HG02885 (cell line): ENCODE data around the gene SCIN.
"Not testable (repeated sequence)": the region's sequence is repeated elsewhere in the genome, so short reads cannot be mapped to it uniquely, and the experiment has no call there.

Source experiments
- ATAC-seq: cut with Tn5 transposase; IDR thresholded peaks from one replicate; pipeline ENCODE4 v1.9.1; 2021; ENCODE audit warnings: mild to moderate bottlenecking; ENCODE audit not compliant: unreplicated experiment, poor library complexity

The SCIN gene

DNA sequence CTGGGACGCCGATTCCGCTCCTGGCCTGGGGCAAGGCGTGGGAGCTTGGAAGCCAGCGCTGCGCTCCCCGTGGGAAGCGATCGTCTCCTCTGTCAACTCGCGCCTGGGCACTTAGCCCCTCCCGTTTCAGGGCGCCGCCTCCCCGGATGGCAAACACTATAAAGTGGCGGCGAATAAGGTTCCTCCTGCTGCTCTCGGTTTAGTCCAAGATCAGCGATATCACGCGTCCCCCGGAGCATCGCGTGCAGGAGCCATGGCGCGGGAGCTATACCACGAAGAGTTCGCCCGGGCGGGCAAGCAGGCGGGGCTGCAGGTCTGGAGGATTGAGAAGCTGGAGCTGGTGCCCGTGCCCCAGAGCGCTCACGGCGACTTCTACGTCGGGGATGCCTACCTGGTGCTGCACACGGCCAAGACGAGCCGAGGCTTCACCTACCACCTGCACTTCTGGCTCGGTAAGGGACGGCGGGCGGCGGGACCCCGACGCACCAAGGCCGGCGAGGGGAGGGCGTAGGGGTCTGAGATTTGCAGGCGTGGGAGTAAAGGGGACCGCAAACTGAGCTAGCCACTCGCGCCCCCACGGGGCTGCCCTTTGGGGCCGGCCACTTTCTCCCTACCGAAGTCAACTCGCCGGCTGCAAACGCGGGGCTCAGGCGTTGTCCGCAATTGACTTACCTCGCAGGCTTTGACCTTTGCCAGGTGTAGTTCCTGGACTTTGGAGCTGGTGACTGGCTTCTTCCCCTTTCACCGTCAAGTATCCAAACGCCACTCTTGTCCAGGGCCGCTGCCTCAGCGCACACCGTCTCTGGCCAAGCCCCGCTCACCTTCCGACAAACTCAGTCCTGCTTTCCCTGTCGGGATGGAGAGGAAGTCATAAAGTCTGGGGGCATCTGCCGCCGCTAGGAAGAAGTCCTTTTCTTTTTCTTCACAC lies at the start of gene SCIN:
TSS of gene SCIN (plus strand) at position 187 of the 928 bp plus-strand sequence. CDS start at position 254, 67 bp downstream.
- peak; percentile 31 for ATAC-seq

DNA sequence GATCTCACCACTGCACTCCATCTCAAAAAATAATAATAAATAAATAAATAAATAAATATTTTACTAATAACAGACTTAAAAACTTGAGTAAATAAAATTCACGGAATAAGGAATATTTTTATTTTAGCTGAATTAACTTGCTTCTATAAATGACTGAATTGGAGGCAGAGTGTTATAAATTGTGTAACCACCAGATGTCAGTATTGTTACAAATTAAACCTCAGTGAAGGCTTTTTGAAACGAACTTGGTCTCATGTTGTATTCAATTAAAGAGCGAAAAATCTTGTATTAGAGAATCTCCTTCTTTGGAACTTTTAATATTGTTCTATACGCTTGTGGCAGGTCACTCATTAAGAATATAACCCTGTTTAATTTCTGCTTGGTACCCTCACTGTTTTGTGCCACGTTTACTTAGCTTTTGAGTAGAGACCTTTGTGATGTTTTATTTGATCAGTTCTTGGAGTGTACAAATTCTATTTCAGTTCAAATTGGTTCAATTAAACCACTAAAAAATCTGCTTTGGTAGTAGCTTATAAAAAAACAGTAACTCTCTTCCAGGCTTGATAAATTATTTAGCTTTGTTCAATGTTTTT lies 45.6 kb upstream of the SCIN start:
- ATAC-seq = peak; percentile 76

DNA sequence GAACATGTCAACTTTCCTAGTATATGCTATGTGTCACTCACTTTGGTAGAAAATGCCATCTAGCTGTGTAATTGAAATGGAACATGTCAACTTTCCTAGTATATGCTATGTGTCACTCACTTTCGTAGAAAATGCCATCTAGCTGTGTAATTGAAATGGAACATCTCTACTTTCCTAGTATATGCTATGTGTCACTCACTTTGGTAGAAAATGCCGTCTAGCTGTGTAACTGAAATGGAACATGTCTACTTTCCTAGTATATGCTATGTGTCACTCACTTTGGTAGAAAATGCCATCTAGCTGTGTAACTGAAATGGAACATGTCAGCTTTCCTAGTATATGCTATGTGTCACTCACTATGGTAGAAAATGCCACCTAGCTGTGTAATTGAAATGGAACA lies 43.8 kb upstream of the SCIN start:
- not testable (repeated sequence) for ATAC-seq

DNA sequence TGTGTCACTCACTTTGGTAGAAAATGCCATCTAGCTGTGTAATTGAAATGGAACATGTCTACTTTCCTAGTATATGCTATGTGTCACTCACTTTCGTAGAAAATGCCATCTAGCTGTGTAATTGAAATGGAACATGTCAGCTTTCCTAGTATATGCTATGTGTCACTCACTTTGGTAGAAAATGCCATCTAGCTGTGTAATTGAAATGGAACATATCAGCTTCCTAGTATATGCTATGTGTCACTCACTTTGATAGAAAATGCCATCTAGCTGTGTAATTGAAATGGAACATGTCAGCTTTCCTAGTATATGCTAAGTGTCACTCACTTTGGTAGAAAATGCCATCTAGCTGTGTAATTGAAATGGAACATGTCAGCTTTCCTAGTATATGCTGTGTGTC lies 42.9 kb upstream of the SCIN start:
- not testable (repeated sequence) for ATAC-seq

DNA sequence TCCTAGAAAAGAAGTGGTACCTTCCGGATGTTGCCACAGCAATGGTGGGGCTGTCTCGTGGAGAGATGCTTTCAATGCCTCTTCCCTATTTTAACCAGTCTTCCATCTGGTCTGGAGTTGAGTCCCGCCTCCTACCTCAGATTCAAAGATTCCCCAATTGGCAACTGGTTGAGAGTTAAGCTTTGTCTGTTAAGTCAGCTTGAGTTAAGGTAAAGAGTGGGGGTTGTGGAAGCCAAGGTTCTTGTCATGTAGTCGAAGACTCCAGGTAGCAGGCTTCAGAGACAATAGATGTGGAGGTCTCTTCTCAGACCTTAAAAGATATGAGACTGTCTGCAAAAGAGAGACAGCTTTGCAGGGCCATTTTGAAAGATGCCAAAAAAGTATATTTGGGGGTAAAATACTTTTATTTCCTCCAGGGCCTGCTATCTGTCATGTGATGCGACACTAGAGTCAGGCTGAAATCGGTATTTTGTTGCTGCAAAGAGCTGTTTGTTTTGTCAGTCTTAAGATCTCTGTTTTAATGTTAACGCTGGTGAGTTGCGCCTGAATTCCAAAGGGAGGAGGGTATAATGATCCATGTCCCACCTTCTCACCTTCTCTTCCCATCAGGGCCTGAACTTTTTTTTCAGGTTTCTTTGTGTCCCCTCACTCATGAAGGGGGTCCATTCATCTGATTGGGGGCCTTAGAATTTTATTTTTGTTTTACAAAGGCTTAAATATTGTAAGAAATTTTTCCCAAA lies 40.4 kb upstream of the SCIN start:
- ATAC-seq = no peak

DNA sequence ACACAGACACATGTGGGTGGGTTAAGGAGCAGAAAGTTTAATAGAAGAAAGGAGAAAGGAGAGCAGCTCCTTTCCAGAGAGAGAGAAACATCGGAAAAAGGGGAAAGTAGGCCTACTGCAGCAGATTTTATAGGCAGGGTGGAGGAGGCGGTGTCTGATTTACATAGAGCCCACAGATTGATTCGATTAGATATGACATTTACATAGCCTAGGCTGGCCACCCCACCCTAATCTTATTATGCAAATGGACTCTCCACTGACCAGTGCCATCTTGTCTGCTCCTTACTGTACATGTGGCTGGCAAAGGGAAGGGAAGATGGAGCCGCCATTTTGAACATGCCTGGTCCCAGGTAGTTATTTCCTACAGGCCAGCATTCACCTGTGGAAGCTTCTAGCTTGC lies 38.7 kb upstream of the SCIN start:
- no peak for ATAC-seq

DNA sequence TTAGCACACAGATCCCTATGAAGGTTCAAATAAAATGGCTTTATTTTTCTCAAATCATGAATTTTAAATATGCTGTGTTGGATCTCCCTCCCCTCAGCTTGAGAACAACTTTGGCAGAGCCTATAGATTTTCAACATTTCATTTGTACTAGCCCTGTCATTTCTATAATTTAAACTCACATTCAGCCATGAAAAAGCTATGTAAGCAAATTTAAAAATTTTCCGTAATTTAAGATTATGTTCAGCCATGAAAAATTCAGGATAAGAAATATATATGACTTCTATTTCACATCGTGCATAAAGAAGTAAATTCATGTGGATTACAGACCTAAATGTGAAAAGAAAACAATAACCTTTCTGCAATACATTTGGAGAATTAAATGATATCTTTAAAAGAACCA lies 36.5 kb upstream of the SCIN start:
- no peak for ATAC-seq

DNA sequence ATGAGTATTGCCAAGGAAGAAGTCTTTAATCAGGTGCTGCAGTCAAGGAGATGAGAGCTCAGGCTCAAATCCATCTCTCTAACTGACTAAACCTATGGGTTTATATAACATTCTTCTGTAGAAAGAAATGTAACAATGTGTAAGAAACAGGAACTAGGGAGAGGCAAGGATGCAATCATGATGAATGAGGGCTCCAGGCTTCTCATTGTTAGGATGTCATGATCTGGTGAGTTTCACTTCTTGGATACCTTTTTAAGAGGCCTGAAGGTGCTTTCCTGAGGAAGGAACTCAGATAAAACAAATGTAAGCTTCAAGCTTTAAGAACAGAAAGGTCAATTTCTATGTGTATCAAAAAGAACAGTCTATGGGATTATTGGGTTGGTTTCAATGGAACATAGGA lies 30.8 kb upstream of the SCIN start:
- no peak for ATAC-seq

DNA sequence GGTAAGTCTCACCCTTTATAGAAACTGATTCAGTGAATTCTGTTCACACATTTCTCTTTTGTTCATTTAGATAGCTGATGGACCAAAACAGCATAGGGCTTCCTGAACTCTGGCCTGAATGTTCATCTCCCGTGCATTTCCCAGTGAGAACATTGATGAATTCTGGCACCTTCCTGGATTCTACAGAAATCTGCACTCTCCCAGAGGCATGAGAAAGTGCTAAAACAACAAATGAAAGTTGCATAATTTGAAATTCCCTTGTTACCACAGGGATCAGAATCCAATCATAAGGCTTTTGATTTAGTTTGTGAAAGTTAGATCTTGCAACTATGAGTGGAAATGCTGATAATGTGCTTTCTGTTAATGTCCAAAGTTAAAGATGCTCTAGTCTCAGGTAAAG lies 29.7 kb upstream of the SCIN start:
- no peak for ATAC-seq

DNA sequence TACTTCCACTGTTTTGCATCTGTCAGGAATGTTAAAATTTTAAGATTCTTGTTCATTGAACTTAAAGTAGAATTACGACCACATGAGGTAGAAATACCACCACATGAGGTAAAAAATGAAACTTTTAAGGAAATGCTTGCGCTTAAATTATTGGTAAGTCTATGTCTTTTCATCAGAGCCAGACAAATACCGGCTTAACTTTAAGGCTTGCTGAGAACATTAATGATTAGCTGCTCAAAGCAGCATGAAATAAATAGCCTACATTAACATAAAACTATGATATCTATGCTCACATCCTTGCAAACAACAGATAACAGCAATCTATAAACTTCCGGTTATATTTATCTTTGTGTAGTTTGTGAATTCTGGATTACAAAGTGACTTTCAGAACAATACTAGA lies 26.9 kb upstream of the SCIN start:
- ATAC-seq = no peak

DNA sequence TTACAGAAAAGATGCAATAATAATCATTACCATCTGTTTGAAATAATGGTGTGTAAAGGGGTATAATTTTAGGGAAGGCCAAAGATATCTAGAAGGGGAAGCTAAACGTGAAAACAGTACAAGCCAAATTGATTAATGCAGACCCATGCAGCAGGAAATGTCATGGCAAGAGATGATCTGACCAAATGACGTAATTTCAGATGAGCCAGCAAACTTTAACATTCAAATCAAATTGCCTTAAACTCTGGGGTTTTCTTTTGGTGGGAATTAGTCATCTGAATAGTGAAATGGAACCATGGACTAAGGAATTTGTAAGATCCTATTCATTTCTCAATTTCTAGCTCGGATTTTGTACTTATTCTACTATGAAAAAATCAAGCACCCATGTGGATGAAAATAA lies 21.4 kb upstream of the SCIN start:
- no peak for ATAC-seq

DNA sequence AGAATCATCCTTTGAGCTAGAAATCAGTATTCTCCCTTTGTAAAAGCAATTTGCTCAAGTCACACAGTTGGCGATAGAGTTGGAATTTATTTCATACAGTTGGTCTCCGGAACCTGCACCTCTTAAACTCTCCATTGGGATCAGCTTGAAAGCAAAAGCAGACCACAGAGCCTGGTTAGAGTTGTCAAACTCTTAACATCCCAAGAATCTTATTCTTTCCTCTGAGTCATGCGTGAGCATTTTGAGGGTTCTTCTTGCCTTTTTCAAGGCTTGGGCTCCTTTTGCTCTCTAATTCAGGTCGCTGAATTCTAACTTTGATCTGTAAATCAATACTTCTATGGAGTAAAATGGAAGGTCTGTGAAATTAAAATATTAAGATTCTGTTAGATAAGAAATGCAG lies 19.6 kb upstream of the SCIN start:
- ATAC-seq = no peak

DNA sequence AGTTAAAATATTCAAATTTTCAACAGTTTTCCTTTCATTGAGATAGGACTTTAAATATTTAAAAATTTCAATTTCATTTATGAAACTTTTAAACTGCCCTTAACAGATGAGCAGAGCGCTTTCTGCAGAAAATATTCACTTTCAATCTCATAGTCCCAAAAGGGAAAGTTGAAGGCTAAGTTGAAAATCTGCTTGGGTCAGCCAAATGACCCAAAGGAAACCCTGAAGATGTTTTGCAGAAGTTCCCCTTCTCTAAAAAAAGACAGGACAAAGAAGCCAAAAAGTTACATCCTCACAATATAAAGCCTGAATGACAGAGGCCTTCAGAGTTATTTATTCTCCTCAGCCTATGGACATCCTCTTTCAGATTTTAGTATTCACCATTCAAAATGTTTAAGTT lies 17.6 kb upstream of the SCIN start:
- no peak for ATAC-seq

DNA sequence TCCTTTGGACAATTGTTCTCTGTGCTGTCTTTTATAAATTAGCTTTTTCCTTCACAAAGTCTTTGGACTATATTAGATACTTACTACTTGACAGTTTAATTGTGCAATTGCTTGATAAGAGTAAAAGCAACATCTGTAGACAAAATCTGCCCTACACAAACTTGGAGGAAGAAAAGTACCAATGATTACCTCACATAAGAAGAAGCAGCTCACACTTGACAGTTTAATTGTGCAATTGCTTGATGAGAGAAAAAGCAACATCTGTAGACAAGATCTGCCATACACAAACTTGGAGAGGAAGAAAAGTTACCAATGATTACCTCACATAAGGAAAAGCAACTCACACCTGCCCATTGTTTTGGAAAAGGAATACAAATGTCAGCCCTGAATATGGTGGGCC lies 17.1 kb upstream of the SCIN start:
- ATAC-seq = no peak

DNA sequence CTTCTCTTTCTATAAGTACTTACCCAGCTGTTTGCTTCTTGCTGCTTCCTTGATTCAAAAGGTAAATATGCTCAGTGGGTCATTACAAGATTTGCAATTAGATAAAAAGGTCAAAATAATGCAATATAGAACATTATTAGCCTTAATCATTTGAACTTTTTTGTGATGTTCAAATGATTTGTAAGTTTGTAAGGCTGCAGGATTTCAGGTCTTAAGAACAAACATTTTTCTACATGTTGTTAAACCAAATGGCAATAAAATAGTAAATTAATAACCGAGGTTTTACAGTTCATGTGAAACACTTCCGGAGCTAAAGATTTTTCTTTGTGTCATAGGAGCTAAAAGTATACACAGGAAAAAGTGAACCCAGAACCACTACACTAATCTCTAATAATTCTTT lies 16.2 kb upstream of the SCIN start:
- no peak for ATAC-seq

DNA sequence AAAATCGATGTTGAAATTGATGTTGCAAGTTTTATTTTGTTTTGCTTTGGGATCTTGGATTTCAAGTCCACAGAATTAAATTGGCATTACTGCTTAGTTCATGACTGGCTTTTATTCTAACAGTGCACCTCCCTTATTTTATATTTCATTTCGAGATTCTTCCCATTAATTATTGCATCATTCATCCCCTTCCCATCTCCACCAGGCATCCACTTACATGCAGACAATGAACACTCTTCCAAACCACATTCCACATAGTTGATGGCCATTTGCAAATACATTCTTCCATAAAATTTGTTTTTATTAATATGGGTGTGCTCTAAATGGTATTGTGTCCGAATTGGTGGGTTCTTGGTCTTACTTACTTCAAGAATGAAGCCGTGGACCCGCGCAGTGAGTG lies 15.6 kb upstream of the SCIN start:
- no peak for ATAC-seq

DNA sequence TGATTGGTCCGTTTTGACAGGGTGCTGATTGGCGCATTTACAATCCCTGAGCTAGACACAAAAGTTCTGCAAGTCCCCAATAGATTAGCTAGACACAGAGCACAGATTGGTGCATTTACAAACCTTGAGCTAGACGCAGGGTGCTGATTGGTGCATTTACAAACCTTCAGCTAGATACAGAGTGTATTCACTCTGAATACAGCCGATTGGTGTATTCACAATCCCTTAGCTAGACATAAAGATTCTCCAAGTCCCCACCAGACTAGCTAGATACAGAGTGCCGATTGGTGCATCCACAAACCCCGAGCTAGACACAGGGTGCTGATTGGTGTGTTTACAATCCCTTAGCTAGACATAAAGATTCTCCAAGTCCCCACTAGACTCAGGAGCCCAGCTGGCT lies 14.8 kb upstream of the SCIN start:
- ATAC-seq = not testable (repeated sequence)

DNA sequence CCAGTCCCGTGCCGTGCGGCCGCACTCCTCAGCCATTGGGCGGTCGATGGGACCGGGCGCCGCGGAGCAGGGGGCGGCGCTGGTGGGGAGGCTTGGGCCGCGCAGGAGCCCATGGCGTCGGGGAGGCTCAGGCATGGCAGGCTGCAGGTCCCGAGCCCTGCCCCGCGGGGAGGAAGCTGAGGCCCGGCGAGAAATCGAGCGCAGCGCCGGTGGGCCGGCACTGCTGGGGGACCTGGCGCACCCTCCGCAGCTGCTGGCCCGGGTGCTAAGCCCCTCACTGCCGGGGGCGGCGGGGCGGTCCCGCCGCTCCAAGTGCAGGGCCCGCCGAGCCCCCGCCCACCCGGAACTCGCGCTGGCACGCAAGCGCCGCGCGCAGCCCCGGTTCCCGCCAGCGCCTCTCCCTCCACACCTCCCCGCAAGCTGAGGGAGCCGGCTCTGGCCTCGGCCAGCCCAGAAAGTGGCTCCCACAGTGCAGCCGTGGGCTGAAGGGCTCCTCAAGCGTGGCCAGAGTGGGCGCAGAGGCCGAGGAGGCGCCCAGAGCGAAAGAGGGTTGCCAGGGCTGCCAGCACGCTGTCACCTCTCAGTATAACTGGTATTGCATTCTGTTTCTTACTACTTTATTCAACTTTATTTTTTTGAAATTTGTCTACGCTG lies 14.3 kb upstream of the SCIN start:
- ATAC-seq = not testable (repeated sequence)

DNA sequence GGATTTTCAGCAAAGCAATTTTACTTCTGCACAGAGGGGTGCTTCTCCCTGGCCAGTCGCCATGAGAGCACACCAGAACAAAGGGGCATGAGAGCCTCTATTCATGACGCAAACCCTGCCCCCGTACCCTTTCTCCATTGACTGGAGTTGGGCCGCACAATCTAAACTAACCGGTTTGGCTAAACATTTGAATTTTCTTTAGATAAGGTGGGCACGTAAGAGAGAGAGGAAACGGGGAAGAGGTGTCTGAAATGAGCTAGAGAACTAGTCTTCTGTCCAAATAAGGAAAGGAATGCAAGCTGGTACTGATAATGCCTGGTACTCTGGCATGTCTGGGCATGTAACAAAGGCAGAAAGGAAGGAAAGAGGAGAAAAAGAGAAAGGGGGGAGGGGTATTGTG lies 13.2 kb upstream of the SCIN start:
- ATAC-seq = no peak

DNA sequence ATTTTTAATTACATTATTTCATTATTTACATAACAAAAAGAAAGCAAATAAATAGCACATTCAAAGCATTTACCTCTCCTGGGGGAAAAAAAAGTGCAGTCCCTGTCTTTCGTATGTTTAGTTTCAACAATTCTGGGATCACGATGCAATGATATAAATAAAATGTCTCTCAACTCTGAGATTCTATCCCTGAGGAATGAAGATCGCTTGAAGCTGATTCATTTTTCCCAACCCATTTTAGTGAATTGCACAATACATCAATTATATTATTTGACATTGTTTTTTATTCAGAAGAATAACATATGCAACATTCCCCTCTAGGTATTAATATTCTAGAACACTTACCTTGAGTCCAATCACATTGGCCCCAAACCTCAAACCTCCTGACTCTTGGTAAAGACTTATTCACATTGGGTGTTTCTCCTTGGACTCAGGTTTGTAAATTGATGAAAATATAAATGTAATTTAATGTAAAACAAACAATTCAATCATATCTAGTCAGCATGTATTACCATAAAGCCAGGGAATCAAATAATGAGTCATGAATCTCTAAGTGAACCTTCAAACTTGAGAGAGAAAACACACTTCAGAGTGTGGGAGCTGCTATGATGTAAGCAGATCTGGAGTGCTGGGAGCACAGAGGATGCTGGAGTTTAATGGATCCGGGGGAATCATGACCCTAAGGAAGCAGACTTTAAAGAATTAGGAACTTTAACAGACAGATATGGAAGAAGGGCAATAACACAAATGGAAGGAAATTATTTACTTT lies 5.3 kb upstream of the SCIN start:
- no peak for ATAC-seq
